NCI-H82 treated with DMSO at 0.1 percent for 48 hours (cell line): ENCODE measurements around the gene ARID3B.
A peak's percentile ranks its signal among the peaks of the same experiment; 100 is the strongest.
"Not testable (repeated sequence)": the region's sequence is repeated elsewhere in the genome, so short reads cannot be mapped to it uniquely, and the experiment has no call there.

ENCODE experiments used
- DNase-seq: peaks from one replicate; lab custom pipeline; 2025; ENCODE audit not compliant: unreplicated experiment; lab: John Stamatoyannopoulos, UW

Gene ARID3B

GRCh38 chr15:74540761-74541493 is at the start of gene ARID3B:
TSS of gene ARID3B (plus strand) at chr15:74541220. CDS start at chr15:74543937, 2,717 bp downstream.
- peak; percentile 94 for DNase-seq

- DNase-seq, result no peak
Measured at GRCh38 chr15:74496648-74497047, 44.4 kb upstream of the ARID3B start.

GRCh38 chr15:74497584-74497983 is 43.4 kb upstream of the ARID3B start:
- DNase-seq, result peak; percentile 60

GRCh38 chr15:74499366-74499765 is 41.7 kb upstream of the ARID3B start:
- DNase-seq, result no peak

- no peak for DNase-seq
Measured at GRCh38 chr15:74500401-74500800, 40.6 kb upstream of the ARID3B start.

- no peak for DNase-seq
Measured at GRCh38 chr15:74502301-74502700, 38.7 kb upstream of the ARID3B start.

- DNase-seq, result no peak
Measured at GRCh38 chr15:74504418-74504817, 36.6 kb upstream of the ARID3B start.

- no peak for DNase-seq
Measured at GRCh38 chr15:74504836-74505235, 36.2 kb upstream of the ARID3B start.

- no peak for DNase-seq
Measured at GRCh38 chr15:74505837-74506514, 35.0 kb upstream of the ARID3B start.

- no peak for DNase-seq
Measured at GRCh38 chr15:74506515-74506840, 34.5 kb upstream of the ARID3B start.

GRCh38 chr15:74511583-74511982 is 29.4 kb upstream of the ARID3B start:
- no peak for DNase-seq

- DNase-seq, result not testable (repeated sequence)
Measured at GRCh38 chr15:74514059-74514458, 27.0 kb upstream of the ARID3B start.

- no peak for DNase-seq
Measured at GRCh38 chr15:74517096-74517495, 23.9 kb upstream of the ARID3B start.

GRCh38 chr15:74519311-74519710 is 21.7 kb upstream of the ARID3B start:
- no peak for DNase-seq

GRCh38 chr15:74520407-74520806 is 20.6 kb upstream of the ARID3B start:
- no peak for DNase-seq

GRCh38 chr15:74523982-74524381 is 17.0 kb upstream of the ARID3B start:
- DNase-seq, result no peak

- DNase-seq, result no peak
Measured at GRCh38 chr15:74525309-74525708, 15.7 kb upstream of the ARID3B start.

GRCh38 chr15:74525945-74526344 is 15.1 kb upstream of the ARID3B start:
- DNase-seq, result no peak

GRCh38 chr15:74528876-74529275 is 12.1 kb upstream of the ARID3B start:
- no peak for DNase-seq

GRCh38 chr15:74529921-74530320 is 11.1 kb upstream of the ARID3B start:
- no peak for DNase-seq

- DNase-seq, result peak; percentile 60
Measured at GRCh38 chr15:74530771-74531143, 10.3 kb upstream of the ARID3B start.

GRCh38 chr15:74531144-74531811 is 9.7 kb upstream of the ARID3B start:
- no peak for DNase-seq
